Endothelial cell of hepatic sinusoid (primary cell): Measurements from ENCODE around the gene UGGT2.

Source experiments
- in situ Hi-C: cut with HindIII; loops from 2 replicates; pipeline ENCODE4 v1.10.0; 2017; ENCODE audit warnings: low sequenced_read_pairs

The UGGT2 gene

DNA sequence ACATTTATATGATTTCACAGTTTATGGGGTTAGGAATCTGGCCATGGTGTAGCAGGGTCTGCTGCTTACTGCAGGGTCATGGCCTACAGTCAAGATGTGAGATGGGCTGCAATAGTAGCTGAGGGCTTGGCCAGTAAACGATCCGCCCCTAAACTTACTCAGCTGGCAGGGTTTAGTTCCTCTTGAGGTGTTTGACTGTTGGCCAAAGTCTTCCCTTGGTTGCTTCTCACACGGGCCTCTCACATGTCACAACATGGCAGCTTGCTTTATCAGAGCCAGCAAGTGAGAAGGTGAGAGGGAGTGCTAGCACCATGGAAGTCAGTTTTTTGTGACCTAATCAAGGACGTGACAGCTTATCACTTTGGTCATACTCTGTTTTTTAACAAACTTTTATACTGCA, 299.1 kb downstream of the UGGT2 start:
- in situ Hi-C loops = no loop called here

DNA sequence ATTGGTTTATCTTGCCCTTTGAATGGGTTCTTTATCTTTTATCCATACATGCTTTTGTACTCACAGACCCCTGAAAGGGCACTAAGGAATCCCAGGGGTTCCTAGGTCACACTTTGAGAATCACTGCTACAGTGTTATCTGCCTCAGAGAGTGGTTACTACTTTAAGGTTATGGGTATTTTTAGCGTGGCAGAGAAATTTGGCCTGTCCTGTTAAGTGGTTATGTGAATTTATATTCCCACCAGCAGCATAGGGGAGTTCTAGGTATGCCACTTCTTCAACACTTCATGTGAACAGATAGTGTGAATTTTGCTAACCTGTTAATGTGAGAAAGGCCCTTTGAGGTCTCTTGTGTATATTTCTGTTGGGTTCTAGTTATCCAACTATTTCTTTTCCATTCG, 300.5 kb downstream of the UGGT2 start:
- in situ Hi-C loops = no loop called here
